ENCODE measurements around the gene NCK2.

DNA sequence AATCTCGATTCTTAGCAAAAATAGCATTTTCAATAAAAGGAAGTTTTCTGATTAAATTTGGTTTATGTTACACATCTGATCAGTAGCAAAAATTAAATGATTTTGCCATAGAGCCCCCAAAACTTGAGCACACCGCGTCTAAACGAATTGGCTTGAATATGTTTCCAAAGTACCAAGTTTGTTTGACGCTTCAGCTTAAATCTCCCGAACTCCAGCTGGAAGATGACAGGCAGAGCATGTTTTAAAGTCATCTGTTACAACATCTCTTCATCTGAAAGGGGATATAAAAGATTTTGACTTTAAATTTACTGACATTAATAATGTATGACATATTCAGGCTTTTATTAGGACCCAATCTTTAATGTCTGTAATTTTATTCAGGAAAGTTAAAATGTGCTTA is 129.8 kb downstream of the NCK2 start:
- TF ChIP-seq EZH2phosphoT487 (IDR thresholded peaks at IDR 0.05; ENCODE audit: borderline replicate concordance, low read depth) (no peak), MXI1 (IDR thresholded peaks at IDR 0.05; ENCODE audit: low read depth, low read length) (no peak), RXRA (IDR thresholded peaks at IDR 0.05; ENCODE audit: borderline replicate concordance, low read depth) (no peak), TAF1 (IDR thresholded peaks at IDR 0.05; ENCODE audit: borderline replicate concordance, low read depth, low read length) (no peak), RAD21 (IDR thresholded peaks at IDR 0.05; ENCODE audit: low read length) (no peak), SMC3 (IDR thresholded peaks at IDR 0.05; ENCODE audit: low read depth, low read length) (no peak), GABPA (IDR thresholded peaks at IDR 0.05; ENCODE audit: low read depth) (no peak), JUND (IDR thresholded peaks at IDR 0.05) (no peak), YY1 (IDR thresholded peaks at IDR 0.05; ENCODE audit: low read depth) (no peak)
- TF ChIP-seq, protein P1, sequence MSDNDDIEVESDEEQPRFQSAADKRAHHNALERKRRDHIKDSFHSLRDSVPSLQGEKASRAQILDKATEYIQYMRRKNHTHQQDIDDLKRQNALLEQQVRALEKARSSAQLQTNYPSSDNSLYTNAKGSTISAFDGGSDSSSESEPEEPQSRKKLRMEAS (IDR thresholded peaks at IDR 0.05; ENCODE audit: low read depth) = no peak
- TF ChIP-seq, protein P2, sequence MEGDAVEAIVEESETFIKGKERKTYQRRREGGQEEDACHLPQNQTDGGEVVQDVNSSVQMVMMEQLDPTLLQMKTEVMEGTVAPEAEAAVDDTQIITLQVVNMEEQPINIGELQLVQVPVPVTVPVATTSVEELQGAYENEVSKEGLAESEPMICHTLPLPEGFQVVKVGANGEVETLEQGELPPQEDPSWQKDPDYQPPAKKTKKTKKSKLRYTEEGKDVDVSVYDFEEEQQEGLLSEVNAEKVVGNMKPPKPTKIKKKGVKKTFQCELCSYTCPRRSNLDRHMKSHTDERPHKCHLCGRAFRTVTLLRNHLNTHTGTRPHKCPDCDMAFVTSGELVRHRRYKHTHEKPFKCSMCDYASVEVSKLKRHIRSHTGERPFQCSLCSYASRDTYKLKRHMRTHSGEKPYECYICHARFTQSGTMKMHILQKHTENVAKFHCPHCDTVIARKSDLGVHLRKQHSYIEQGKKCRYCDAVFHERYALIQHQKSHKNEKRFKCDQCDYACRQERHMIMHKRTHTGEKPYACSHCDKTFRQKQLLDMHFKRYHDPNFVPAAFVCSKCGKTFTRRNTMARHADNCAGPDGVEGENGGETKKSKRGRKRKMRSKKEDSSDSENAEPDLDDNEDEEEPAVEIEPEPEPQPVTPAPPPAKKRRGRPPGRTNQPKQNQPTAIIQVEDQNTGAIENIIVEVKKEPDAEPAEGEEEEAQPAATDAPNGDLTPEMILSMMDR (IDR thresholded peaks at IDR 0.05) = no peak
- TF ChIP-seq, protein P3, sequence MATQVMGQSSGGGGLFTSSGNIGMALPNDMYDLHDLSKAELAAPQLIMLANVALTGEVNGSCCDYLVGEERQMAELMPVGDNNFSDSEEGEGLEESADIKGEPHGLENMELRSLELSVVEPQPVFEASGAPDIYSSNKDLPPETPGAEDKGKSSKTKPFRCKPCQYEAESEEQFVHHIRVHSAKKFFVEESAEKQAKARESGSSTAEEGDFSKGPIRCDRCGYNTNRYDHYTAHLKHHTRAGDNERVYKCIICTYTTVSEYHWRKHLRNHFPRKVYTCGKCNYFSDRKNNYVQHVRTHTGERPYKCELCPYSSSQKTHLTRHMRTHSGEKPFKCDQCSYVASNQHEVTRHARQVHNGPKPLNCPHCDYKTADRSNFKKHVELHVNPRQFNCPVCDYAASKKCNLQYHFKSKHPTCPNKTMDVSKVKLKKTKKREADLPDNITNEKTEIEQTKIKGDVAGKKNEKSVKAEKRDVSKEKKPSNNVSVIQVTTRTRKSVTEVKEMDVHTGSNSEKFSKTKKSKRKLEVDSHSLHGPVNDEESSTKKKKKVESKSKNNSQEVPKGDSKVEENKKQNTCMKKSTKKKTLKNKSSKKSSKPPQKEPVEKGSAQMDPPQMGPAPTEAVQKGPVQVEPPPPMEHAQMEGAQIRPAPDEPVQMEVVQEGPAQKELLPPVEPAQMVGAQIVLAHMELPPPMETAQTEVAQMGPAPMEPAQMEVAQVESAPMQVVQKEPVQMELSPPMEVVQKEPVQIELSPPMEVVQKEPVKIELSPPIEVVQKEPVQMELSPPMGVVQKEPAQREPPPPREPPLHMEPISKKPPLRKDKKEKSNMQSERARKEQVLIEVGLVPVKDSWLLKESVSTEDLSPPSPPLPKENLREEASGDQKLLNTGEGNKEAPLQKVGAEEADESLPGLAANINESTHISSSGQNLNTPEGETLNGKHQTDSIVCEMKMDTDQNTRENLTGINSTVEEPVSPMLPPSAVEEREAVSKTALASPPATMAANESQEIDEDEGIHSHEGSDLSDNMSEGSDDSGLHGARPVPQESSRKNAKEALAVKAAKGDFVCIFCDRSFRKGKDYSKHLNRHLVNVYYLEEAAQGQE (IDR thresholded peaks at IDR 0.05; ENCODE audit: low read depth, low read length) = no peak
- TF ChIP-seq, protein P4, sequence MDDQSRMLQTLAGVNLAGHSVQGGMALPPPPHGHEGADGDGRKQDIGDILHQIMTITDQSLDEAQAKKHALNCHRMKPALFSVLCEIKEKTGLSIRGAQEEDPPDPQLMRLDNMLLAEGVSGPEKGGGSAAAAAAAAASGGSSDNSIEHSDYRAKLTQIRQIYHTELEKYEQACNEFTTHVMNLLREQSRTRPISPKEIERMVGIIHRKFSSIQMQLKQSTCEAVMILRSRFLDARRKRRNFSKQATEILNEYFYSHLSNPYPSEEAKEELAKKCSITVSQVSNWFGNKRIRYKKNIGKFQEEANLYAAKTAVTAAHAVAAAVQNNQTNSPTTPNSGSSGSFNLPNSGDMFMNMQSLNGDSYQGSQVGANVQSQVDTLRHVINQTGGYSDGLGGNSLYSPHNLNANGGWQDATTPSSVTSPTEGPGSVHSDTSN (IDR thresholded peaks at IDR 0.05) = no peak

All from SK-N-SH (cell line).